KOPT-K1 (cell line): ENCODE data around the gene IRF2.

Source experiments
- H3K27ac ChIP-seq: fragments of 200-600 bp; sonication (generic); 2 replicates; pipeline ENCODE4 v1.5.1; 2016; ENCODE audit warnings: antibody characterized with exemption, mild to moderate bottlenecking, low read depth, low read length; ENCODE audit not compliant: poor library complexity, severe bottlenecking
- H3K36me3 ChIP-seq: fragments of 200-600 bp; sonication (generic); 2 replicates; pipeline ENCODE4 v1.5.1; 2017; ENCODE audit warnings: antibody characterized with exemption, mild to moderate bottlenecking, low read length, moderate library complexity; ENCODE audit not compliant: insufficient read depth
- H3K9me3 ChIP-seq: fragments of 200-600 bp; sonication (generic); 2 replicates; pipeline ENCODE4 v1.5.1; 2017; ENCODE audit warnings: antibody characterized with exemption, low read length, mild to moderate bottlenecking; ENCODE audit not compliant: insufficient read depth, poor library complexity, severe bottlenecking

The IRF2 gene

DNA sequence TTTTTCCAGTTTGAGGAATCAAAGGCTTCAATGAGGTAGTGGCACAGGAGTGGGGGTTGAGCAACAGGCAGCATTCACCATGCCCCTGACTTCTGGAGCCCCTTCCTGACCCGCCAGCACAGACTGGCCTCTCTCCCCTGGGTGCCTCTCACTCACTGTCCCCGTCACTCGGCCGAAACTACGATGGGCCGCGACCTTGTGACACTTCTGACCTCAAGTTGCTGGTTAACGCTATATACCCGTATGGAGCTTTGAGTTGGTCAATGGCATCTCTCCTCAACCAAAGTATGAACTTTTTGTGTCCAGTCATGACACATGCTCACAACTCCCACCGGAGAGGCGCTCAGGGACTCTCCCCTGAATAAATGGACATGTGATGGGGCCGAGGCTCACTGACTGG, 72.1 kb downstream of the IRF2 start:
- H3K9me3 ChIP-seq, result no peaks in the 10 kb centered on the region
- H3K36me3 ChIP-seq, result peaks cover 73% of the 10 kb centered on the region
- no peak overlapping the region for H3K27ac ChIP-seq

GRCh38 chr4:184401397-184402171, 72.8 kb downstream of the IRF2 start:
- Histone ChIP-seq H3K27ac (no peak overlapping the region), H3K9me3 (no peaks in the 10 kb centered on the region), H3K36me3 (peaks cover 73% of the 10 kb centered on the region)

- Histone ChIP-seq H3K9me3 (no peaks in the 10 kb centered on the region), H3K27ac (no peak overlapping the region), H3K36me3 (peaks cover 75% of the 10 kb centered on the region)
Measured at GRCh38 chr4:184400891-184401290, 73.5 kb downstream of the IRF2 start.

GRCh38 chr4:184400375-184400870, 73.9 kb downstream of the IRF2 start:
- Histone ChIP-seq H3K27ac (no peak overlapping the region), H3K36me3 (peaks cover 75% of the 10 kb centered on the region), H3K9me3 (no peaks in the 10 kb centered on the region)

DNA sequence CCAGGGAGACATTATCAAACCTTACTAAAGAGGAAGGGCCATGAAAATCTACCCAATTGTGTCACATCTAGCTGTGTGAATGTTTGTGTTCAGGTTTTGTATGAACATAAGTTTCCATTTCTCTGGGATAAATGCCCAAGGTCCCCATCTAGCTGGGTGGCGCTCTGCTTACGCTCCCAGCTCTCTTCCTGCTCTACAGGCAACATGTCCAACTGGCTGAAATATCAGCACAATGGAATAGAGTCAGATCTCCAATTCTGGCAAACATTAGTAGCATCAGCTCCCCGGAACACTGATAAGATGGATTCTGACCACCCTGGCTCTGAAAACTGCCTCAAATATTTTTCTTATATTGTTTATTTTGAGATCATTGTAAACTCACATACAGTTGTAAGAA, 74.8 kb downstream of the IRF2 start:
- Histone ChIP-seq H3K36me3 (peaks cover 75% of the 10 kb centered on the region), H3K27ac (no peak overlapping the region), H3K9me3 (no peaks in the 10 kb centered on the region)

DNA sequence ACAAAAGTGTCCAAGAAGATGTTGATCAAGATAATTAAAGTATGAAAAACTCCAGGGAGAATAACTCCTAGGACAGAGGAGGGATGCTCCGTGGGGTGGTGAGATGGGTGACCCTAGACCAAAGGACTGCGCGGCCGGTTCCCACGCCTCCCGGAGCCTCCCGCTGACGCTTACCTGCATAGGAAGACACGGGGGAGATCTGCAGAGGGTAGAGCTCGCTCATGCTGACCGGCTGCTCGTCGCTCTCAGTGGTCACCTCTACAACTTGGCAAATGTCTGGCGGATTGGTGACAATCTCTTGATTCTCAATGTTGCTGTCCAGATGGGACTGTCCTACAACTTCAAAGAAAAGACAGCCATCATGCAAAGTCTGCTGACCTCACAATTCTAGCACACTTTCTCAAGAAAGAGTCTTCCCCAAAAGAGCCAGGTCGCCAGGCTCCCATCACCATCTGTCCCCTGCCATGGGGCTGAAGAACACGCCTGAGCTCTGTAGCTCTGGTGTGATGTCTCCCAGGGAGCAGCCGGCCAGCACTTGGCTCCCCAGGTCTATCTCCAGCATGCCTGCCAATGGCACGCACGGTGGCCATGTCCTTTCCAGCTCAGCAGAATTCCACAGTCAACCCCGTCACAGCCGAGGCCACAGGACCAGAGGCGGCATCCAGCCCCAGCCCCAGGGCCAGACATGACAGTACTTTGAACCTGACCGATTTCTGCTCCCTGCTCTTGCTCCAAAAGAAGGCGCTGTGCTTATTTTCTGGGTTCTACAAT, 75.4 kb downstream of the IRF2 start:
- peaks cover 78% of the 10 kb centered on the region for H3K36me3 ChIP-seq
- H3K27ac ChIP-seq, result no peak overlapping the region
- no peaks in the 10 kb centered on the region for H3K9me3 ChIP-seq

DNA sequence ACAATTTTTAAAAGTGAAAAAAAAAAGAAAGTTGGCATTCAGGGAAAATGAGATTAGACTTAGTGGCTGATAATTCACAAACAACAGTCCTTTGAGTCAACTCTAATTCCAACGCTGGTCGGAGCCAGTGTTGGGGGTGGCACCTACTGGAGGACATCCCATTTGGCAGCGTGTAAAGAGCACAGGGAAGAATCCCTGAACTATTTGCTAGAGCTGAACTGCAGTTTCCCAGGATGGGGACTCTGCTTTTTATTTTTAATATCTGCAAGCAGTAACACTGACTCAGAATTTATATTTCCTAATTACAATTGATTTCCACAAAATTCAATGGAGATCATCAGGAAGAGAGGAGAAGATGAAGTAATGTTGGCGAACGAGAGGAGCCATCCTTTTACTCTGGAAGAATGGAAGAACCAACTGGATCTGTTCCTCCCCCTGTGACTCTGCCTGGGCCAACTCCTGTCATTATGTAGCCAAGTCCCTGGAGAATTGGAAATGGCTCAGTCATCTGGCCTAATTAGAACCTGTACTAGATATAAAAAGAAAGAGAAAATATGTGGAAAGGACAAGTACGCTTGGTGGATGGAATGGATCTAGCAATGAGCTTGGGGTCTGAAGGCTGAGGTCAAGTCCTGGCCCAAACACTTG, 76.7 kb downstream of the IRF2 start:
- Histone ChIP-seq H3K36me3 (peaks cover 79% of the 10 kb centered on the region), H3K27ac (no peak overlapping the region), H3K9me3 (no peaks in the 10 kb centered on the region)

DNA sequence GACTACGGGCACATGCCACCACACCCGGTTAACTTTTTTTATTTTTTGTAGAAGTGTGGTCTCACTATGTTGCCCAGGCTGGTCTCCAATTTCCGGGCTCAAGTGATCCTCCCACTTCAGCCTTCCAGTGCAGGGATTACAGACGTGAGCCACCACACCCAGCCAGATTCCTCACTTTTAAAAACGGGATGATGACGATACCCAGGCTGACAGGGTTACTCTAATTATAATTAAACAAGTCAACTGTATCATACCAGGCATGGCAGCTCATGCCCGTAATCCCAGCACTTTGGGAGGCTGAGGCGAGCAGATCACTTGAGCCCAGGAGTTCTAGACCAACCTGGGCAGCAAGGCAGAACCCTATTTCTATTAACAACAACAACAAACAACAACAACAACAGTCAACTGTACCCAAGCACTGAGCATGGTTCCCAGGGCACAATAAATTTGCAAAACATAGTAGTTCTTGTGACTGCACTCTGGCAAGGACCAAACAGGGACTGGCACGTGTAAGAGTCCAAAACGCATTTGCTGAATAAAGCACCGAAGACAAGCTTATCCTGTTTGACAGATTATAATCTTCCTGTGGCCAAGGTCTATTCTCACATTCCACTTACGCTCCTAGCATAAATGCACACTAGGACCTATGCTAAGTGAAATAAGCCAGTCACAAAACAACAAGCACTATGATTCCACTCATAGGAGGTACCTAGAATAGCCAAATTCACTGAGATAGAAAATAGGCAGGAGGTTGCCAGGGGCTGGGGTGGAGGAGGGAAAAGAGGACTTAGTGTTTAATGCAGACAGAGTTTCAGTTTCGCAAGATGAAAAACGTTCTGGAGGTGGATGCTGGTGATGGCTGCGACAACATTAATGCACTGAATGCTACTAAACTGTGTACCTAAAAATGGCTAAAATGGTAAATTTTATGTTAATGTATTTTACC, 77.5 kb downstream of the IRF2 start:
- Histone ChIP-seq H3K27ac (no peak overlapping the region), H3K36me3 (peaks cover 79% of the 10 kb centered on the region), H3K9me3 (no peaks in the 10 kb centered on the region)

DNA sequence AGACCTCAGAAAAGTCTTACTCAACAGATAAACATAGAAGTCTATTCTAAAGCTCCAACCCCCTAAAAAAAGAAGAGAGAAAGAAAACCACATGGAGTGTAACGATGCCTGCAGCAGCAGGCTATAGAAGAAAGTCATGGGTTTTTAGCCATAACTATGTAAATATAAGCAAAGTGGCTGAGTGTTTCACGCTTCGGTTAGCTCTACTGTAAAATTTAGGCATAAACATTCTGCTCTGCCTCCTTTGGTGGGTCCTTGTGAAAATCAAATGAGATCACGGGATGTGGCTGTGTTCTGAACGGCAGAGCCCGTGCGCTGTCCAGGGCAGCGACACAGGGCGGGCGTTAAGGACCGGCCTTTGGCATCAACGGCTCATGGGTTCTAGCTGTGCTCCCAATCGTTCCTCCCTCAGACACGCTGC, 78.4 kb downstream of the IRF2 start:
- no peaks in the 10 kb centered on the region for H3K9me3 ChIP-seq
- H3K36me3 ChIP-seq, result peaks cover 80% of the 10 kb centered on the region
- no peak overlapping the region for H3K27ac ChIP-seq

DNA sequence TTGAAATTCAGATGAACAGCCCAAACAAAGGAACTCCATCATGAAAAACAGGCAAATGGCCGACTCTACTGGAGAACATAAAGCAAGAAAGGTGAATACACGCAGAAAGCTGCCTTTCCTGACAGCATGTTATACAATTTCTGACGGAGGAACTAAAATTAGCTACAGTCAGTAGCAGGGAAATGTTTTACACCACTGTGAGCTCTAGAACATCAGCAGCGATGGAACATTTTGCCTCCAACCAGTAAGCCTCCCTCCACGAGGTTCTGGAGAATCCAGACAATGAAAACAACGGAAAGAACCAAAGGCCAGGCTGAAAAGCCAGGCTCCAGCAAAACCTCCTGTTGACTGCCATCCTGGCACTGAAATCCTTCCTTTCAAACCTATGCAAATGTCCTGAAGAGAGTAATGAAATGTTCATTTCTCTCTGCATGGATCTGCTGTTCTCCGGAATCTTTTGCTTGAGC, 78.9 kb downstream of the IRF2 start:
- no peaks in the 10 kb centered on the region for H3K9me3 ChIP-seq
- no peak overlapping the region for H3K27ac ChIP-seq
- H3K36me3 ChIP-seq, result peaks cover 84% of the 10 kb centered on the region

DNA sequence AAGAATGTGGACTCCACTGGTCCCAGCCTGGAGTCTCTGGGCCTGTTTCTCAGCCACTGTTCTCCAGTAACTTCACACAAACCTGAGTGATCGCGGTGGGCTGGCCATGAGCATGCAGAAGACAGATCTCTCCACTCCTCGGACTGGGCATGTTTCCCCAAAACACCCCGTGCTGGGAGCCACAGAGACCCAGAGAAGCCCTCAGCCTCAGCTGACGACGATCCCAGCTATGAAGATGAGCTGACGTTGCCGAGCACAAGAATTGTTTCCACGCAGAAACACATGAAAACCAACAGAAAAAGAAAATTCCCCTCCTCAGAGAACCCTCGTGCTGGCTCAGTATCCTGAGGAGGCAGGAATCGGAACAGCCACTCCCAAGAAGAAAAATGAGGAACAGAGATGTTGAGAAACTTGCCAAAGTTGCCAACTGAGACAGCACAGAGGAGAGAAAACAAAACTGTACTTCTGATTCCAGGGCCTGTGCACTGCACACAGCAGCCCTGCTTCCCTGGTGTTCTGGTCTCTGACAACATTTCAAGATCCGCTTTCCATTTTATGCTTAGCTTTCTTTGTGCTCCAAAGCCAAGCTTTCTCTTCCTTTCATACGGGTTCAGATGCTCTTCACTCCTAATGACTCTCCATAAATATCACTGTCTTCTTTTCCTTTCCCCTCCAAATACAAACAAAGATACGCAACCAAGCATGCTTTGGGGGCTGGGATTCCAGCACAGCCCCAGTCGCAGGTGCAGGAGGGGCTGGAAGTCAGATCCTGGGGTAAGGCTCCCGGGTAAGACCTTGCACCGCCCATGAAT, 81.4 kb downstream of the IRF2 start:
- Histone ChIP-seq H3K27ac (no peak overlapping the region), H3K9me3 (no peaks in the 10 kb centered on the region), H3K36me3 (peaks cover 96% of the 10 kb centered on the region)

DNA sequence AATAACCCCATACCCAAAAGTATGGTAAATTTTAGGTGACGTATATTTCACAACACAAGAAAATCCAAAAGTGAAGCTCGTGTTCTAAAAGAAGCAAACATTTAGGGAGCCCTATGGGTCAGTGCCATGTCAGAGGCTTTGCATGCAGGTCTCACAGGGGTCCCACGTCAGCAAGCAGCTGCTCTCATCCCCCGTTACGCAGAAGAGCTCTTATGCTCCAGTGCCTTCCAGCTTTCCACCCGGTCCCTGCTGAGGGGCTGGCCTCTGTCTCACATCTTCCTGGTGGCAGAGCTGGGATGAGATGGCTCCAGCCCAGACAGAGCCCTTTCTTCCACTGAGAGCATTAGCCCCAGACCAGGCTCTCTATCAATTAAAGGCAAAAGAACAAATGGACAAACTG, 82.0 kb downstream of the IRF2 start:
- Histone ChIP-seq H3K36me3 (peaks cover 92% of the 10 kb centered on the region), H3K27ac (no peak overlapping the region), H3K9me3 (no peaks in the 10 kb centered on the region)

GRCh38 chr4:184389978-184390900, 84.1 kb downstream of the IRF2 start:
- no peaks in the 10 kb centered on the region for H3K9me3 ChIP-seq
- H3K36me3 ChIP-seq, result peaks cover 82% of the 10 kb centered on the region
- H3K27ac ChIP-seq, result no peak overlapping the region
